Liver (tissue), 9 donors: Measurements from ENCODE around the gene INSR. TPM values are rescaled to one million over a fixed set of nuclear protein-coding genes. Genes with fewer than 3 reads are reported as not detected.

Experiments
- DNase-seq: peaks from one replicate; pipeline ENCODE4 v3.0.0-alpha.2; 2017; ENCODE audit warnings: low spot score
- H3K27ac ChIP-seq, 2 donors: one replicate each; pipeline ENCODE4 v1.7.0; 2013; ENCODE audit warnings: inconsistent platforms in 2 of 2, low read length in 2 of 2, control low read depth in 1 of 2, low read depth in 1 of 2, mild to moderate bottlenecking in 1 of 2
- H3K27me3 ChIP-seq, 4 donors: one replicate each; pipeline versions ENCODE4 v1.6.1 to v1.7.0; 2013; ENCODE audit warnings: low read length in 3 of 4, inconsistent platforms in 1 of 4, mild to moderate bottlenecking in 1 of 4, moderate library complexity in 1 of 4; ENCODE audit not compliant: control insufficient read depth in 4 of 4, insufficient read depth in 4 of 4
- H3K36me3 ChIP-seq, 4 donors: one replicate each; pipeline versions ENCODE4 v1.6.1 to v1.7.0; 2013; ENCODE audit warnings: low read length in 3 of 4, mild to moderate bottlenecking in 3 of 4, low read depth in 1 of 4, moderate library complexity in 1 of 4; ENCODE audit not compliant: control insufficient read depth in 4 of 4, insufficient read depth in 3 of 4
- H3K4me1 ChIP-seq, 4 donors: one replicate each; pipeline versions ENCODE4 v1.6.1 to v1.7.0; 2013; ENCODE audit warnings: low read length in 3 of 4, mild to moderate bottlenecking in 3 of 4, moderate library complexity in 1 of 4; ENCODE audit not compliant: control insufficient read depth in 4 of 4, insufficient read depth in 4 of 4
- H3K4me3 ChIP-seq, 3 donors: one replicate each; pipeline versions ENCODE4 v1.6.1 to v1.7.0; 2013; ENCODE audit warnings: low read length in 3 of 3, control low read depth in 1 of 3, low read depth in 1 of 3, mild to moderate bottlenecking in 1 of 3
- H3K9ac ChIP-seq, 2 donors: one replicate each; pipeline ENCODE4 v1.7.0; 2013; ENCODE audit warnings: low read length in 2 of 2, mild to moderate bottlenecking in 2 of 2, moderate library complexity in 2 of 2, control low read depth in 1 of 2, low read depth in 1 of 2
- H3K9me3 ChIP-seq, 4 donors: one replicate each; pipeline versions ENCODE4 v1.6.1 to v1.7.0; 2013; ENCODE audit warnings: low read length in 3 of 4; ENCODE audit not compliant: control insufficient read depth in 4 of 4
- ATF3 ChIP-seq: IDR thresholded peaks from 2 replicates; pipeline ENCODE4 v1.6.1; 2016; ENCODE audit warnings: antibody characterized with exemption
- CTCF ChIP-seq: fragments of 150-350 bp; IDR thresholded peaks from 2 replicates; pipeline ENCODE4 v1.5.1; 2017; ENCODE audit warnings: improper control_type of control experiment, low read depth, low read length; ENCODE audit not compliant: missing input control
- EGR1 ChIP-seq, 2 donors: IDR thresholded peaks; 2 replicates each; pipeline ENCODE4 v1.6.1; 2016 to 2018; ENCODE audit warnings: antibody characterized with exemption in 2 of 2, low read depth in 2 of 2
- FOXA2 ChIP-seq: IDR thresholded peaks from 2 replicates; pipeline ENCODE4 v1.6.1; 2016; ENCODE audit warnings: antibody characterized with exemption
- GABPA ChIP-seq, 2 donors: IDR thresholded peaks in 1 of 2; conservative IDR thresholded peaks in 1 of 2; 2 replicates each; pipeline ENCODE4 v1.6.1; 2016; ENCODE audit warnings: antibody characterized with exemption in 2 of 2, mild to moderate bottlenecking in 1 of 2, moderate library complexity in 1 of 2
- HNF4A ChIP-seq, 2 donors: conservative IDR thresholded peaks; 2 replicates each; pipeline ENCODE4 v1.6.1; 2016; ENCODE audit warnings: antibody characterized with exemption in 2 of 2, mild to moderate bottlenecking in 2 of 2
- HNF4G ChIP-seq: IDR thresholded peaks from 2 replicates; pipeline ENCODE4 v1.6.1; 2016; ENCODE audit warnings: antibody characterized with exemption
- NR2F2 ChIP-seq: IDR thresholded peaks from 2 replicates; pipeline ENCODE4 v1.6.1; 2016; ENCODE audit warnings: antibody characterized with exemption
- RAD21 ChIP-seq, 2 donors: IDR thresholded peaks; 2 replicates each; pipeline ENCODE4 v1.6.1; 2016; ENCODE audit warnings: antibody characterized with exemption in 2 of 2, mild to moderate bottlenecking in 2 of 2
- REST ChIP-seq: IDR thresholded peaks from 2 replicates; pipeline ENCODE4 v1.6.1; 2016; ENCODE audit warnings: antibody characterized with exemption, mild to moderate bottlenecking
- RXRA ChIP-seq, 2 donors: IDR thresholded peaks; 2 replicates each; pipeline ENCODE4 v1.6.1; 2017 to 2018; ENCODE audit warnings: antibody characterized with exemption in 2 of 2, mild to moderate bottlenecking in 1 of 2
- SP1 ChIP-seq: IDR thresholded peaks from 2 replicates; pipeline ENCODE4 v1.6.1; 2018; ENCODE audit warnings: antibody characterized with exemption, mild to moderate bottlenecking
- TAF1 ChIP-seq: conservative IDR thresholded peaks from 2 replicates; pipeline ENCODE4 v1.6.1; 2016; ENCODE audit warnings: antibody characterized with exemption, mild to moderate bottlenecking
- YY1 ChIP-seq: IDR thresholded peaks from 2 replicates; pipeline ENCODE4 v1.6.1; 2016; ENCODE audit warnings: antibody characterized with exemption, mild to moderate bottlenecking
- ZBTB33 ChIP-seq: IDR thresholded peaks from 2 replicates; pipeline ENCODE4 v1.6.1; 2016; ENCODE audit warnings: antibody characterized with exemption
- WGBS: extraction: QIAGEN DNeasy Blood & Tissue Kit; methylation state at CpG from one replicate; pipeline ENCODE4 v1.1.7; 2013; 5-methylcytosine and 5-hydroxymethylcytosine counted together
- polyA plus RNA-seq, 2 donors: library from polyadenylated mRNA; stranded (reverse) in 1 of 2; unstranded in 1 of 2; fragments of 200-250 nt in 1 of 2; fragments of >200 nt in 1 of 2; fragmentation: Nextera tagmentation in 1 of 2; extraction: Ambion mirVana in 1 of 2; gene quantifications; one replicate each; pipeline versions ENCODE4 v1.2.1 to v1.2.3, GENCODE V29; 2013 to 2015
- total RNA-seq, 2 donors: library from RNA; depleted of rRNA; stranded (reverse); fragments of >200 nt; gene quantifications; one replicate each; pipeline ENCODE4 v1.2.3, GENCODE V29; 2014
- donor health status: healthy.
- donor health status: healthy.
- donor health status: healthy.
- donor health status: healthy.
- donor health status: healthy.

The INSR gene
- total and polyA plus RNA-seq, 4 donors, result 16.5 to 97.5 (median 50.8) TPM

GRCh38 chr19:7250057-7250596, 44.1 kb downstream of the INSR start:
- no peak for TF ChIP-seq ATF3
- TF ChIP-seq EGR1 (IDR thresholded peaks at IDR 0.05; ENCODE audit: low read depth in 2 of 2), result no peak
- no peak for TF ChIP-seq SP1
- TF ChIP-seq HNF4G, result no peak
- TF ChIP-seq CTCF, result no peak
- no peak for TF ChIP-seq NR2F2
- TF ChIP-seq FOXA2, result no peak
- TF ChIP-seq REST, result no peak
- no peak for TF ChIP-seq ZBTB33
- TF ChIP-seq RXRA (IDR thresholded peaks at IDR 0.05), result no peak
- TF ChIP-seq TAF1, result no peak
- no peak overlapping the region for H3K27ac ChIP-seq
- H3K9me3 ChIP-seq, result no peaks in the 10 kb centered on the region
- H3K4me1 ChIP-seq, result peaks cover 0 to 2% (median 0%) of the 10 kb centered on the region in 4 donors
- H3K4me3 ChIP-seq, result no peak overlapping the region
- no peak for DNase-seq
- no peaks in the 10 kb centered on the region for H3K36me3 ChIP-seq
- WGBS, result 52% methylated on average over 1 of the region's 1 CpG
- no peaks in the 10 kb centered on the region for H3K27me3 ChIP-seq
- H3K9ac ChIP-seq, result no peak overlapping the region

- TF ChIP-seq EGR1 (IDR thresholded peaks at IDR 0.05; ENCODE audit: low read depth in 2 of 2), result no peak
- no peak for TF ChIP-seq REST
- TF ChIP-seq SP1, result no peak
- no peak for TF ChIP-seq NR2F2
- no peak for TF ChIP-seq HNF4A (conservative IDR thresholded peaks at IDR 0.05)
- TF ChIP-seq YY1, result no peak
- TF ChIP-seq RAD21 (IDR thresholded peaks at IDR 0.05), result no peak
- no peak for TF ChIP-seq ZBTB33
- TF ChIP-seq GABPA (IDR thresholded peaks at IDR 0.05 in 1 of 2, conservative IDR thresholded peaks at IDR 0.05 in 1 of 2), result no peak
- no peak for TF ChIP-seq TAF1
- H3K27me3 ChIP-seq, result no peaks in the 10 kb centered on the region
- no peak overlapping the region for H3K9ac ChIP-seq
- no peak overlapping the region for H3K27ac ChIP-seq
- 67% methylated on average over 4 of the region's 4 CpGs for WGBS
- H3K9me3 ChIP-seq, result no peaks in the 10 kb centered on the region
- no peak overlapping the region for H3K4me3 ChIP-seq
- H3K36me3 ChIP-seq, result no peaks in the 10 kb centered on the region
- peaks cover 0 to 2% (median 0%) of the 10 kb centered on the region in 4 donors for H3K4me1 ChIP-seq
- no peak for DNase-seq
Observed at GRCh38 chr19:7247155-7247554, 47.1 kb downstream of the INSR start.
